Neural cell (in vitro differentiated cells): ENCODE results near the gene FNDC3A.

ENCODE experiments used
- CTCF ChIP-seq: fragments of 450-650 bp; IDR thresholded peaks from 2 replicates; pipeline ENCODE4 v1.5.1; 2014; ENCODE audit warnings: antibody characterized with exemption, mild to moderate bottlenecking, moderate library complexity; ENCODE audit not compliant: poor library complexity, severe bottlenecking
- EP300 ChIP-seq: fragments of 450-650 bp; conservative IDR thresholded peaks from 2 replicates; pipeline ENCODE4 v1.6.1; 2014; ENCODE audit warnings: antibody characterized with exemption, mild to moderate bottlenecking, moderate library complexity; ENCODE audit not compliant: poor library complexity, severe bottlenecking
- EZH2 ChIP-seq: fragments of 200-600, 300-800 bp; shearing (Covaris generic), sonication (generic); IDR thresholded peaks from 2 replicates; pipeline ENCODE4 v1.6.1; 2014; ENCODE audit warnings: antibody characterized with exemption, low read length, borderline replicate concordance, mild to moderate bottlenecking; ENCODE audit not compliant: insufficient read depth, poor library complexity, severe bottlenecking
- REST ChIP-seq: IDR thresholded peaks from 2 replicates; pipeline ENCODE4 v1.6.1; 2012; ENCODE audit warnings: borderline replicate concordance
- TAF1 ChIP-seq: IDR thresholded peaks from 2 replicates; pipeline ENCODE4 v1.6.1; 2012; ENCODE audit warnings: low read depth

- TF ChIP-seq CTCF (no peak), EZH2 (no peak), TAF1 (no peak), REST (no peak), EP300 (no peak)
Observed at GRCh38 chr13:49213997-49214916, 238.5 kb downstream of the FNDC3A start.
